HFF-Myc (cell line): ENCODE measurements around the gene MEF2A.

Source experiments
- DNase-seq: peaks from one replicate; pipeline ENCODE4 v3.0.0-alpha.2; 2011; ENCODE audit warnings: low read depth; ENCODE audit errors: extremely low read depth
- H3K4me3 ChIP-seq: replicated peaks from 2 replicates; pipeline ENCODE4 v1.5.1; 2011; ENCODE audit warnings: low read depth, mild to moderate bottlenecking, control low read depth, low read length
- CTCF ChIP-seq: IDR thresholded peaks from 2 replicates; pipeline ENCODE4 v1.5.1; 2012; ENCODE audit warnings: mild to moderate bottlenecking, low read depth, low read length, control low read depth; ENCODE audit errors: missing control alignments

The MEF2A gene

GRCh38 chr15:99552111-99552510, 13.7 kb upstream of the MEF2A start:
- TF ChIP-seq CTCF, result no peak
- no peak overlapping the region for H3K4me3 ChIP-seq
- no peak for DNase-seq

- no peak overlapping the region for H3K4me3 ChIP-seq
- no peak for DNase-seq
- TF ChIP-seq CTCF, result no peak
Observed at GRCh38 chr15:99554880-99555488, 10.8 kb upstream of the MEF2A start.

GRCh38 chr15:99556011-99556410, 9.8 kb upstream of the MEF2A start:
- TF ChIP-seq CTCF, result no peak
- H3K4me3 ChIP-seq, result no peak overlapping the region
- peak; percentile 24 for DNase-seq

GRCh38 chr15:99556578-99556977, 9.2 kb upstream of the MEF2A start:
- H3K4me3 ChIP-seq, result no peak overlapping the region
- DNase-seq, result no peak
- TF ChIP-seq CTCF, result no peak

- no peak for DNase-seq
- no peak for TF ChIP-seq CTCF
- no peak overlapping the region for H3K4me3 ChIP-seq
Observed at GRCh38 chr15:99558084-99558483, 7.7 kb upstream of the MEF2A start.

- TF ChIP-seq CTCF, result no peak
- no peak for DNase-seq
- no peak overlapping the region for H3K4me3 ChIP-seq
Observed at GRCh38 chr15:99558571-99558970, 7.2 kb upstream of the MEF2A start.

- no peak overlapping the region for H3K4me3 ChIP-seq
- no peak for DNase-seq
- no peak for TF ChIP-seq CTCF
Observed at GRCh38 chr15:99561476-99562230, 4.1 kb upstream of the MEF2A start.
